ENCODE data around the gene APOBEC4.

DNA sequence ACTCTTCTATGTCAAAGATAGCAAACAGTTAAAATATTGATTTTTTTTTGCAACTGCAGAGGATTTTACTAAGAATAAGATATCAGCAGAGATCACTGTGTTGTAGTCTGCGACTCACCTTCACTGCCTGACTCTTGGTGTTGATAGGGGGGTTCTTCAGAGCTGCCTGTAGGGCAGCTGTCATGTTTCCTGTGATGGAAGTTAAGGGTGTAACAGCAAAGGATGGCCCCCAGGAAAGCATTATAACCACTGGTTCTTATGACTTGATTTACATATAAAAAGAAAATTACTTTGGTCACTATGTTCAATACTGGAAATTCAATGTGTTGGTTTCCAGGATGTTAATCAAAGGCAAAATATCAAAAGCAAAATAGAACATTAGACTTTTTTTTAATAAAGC, 20.2 kb downstream of the APOBEC4 start:
- TF ChIP-seq ZNF274 (IDR thresholded peaks at IDR 0.05; ENCODE audit: low read depth, low read length) (no peak), YY1 (IDR thresholded peaks at IDR 0.05; ENCODE audit: insufficient read depth, insufficient read length) (no peak), SUZ12 (IDR thresholded peaks at IDR 0.05; ENCODE audit: extremely low read depth, insufficient read depth, insufficient read length) (no peak)
